Nephron progenitor cell (in vitro differentiated cells): Measurements from ENCODE around the gene L3MBTL3.

Source experiments
- DNase-seq: peaks from one replicate; pipeline ENCODE4 v3.0.0; 2021
- H3K27ac Mint-ChIP-seq: 2 replicates; pipeline ENCODE4 v1.8.0; 2021; ENCODE audit warnings: mild to moderate bottlenecking, moderate library complexity, mixed read lengths
- H3K27me3 Mint-ChIP-seq: 2 replicates; pipeline ENCODE4 v1.8.0; 2021; ENCODE audit warnings: mild to moderate bottlenecking, low read depth, mixed read lengths; ENCODE audit not compliant: poor library complexity
- H3K36me3 Mint-ChIP-seq: 2 replicates; pipeline ENCODE4 v1.8.0; 2021; ENCODE audit warnings: low read depth, mixed read lengths
- H3K4me1 Mint-ChIP-seq: 2 replicates; pipeline ENCODE4 v1.8.0; 2021; ENCODE audit warnings: mixed read lengths
- H3K4me3 Mint-ChIP-seq: 2 replicates; pipeline ENCODE4 v1.8.0; 2021; ENCODE audit warnings: mild to moderate bottlenecking, moderate library complexity, mixed read lengths
- H3K9me3 Mint-ChIP-seq: 2 replicates; pipeline ENCODE4 v1.8.0; 2021; ENCODE audit warnings: mild to moderate bottlenecking, moderate library complexity, mixed read lengths
- CTCF ChIP-seq: fragments of 200-600 bp; sonication (generic); IDR thresholded peaks from 2 replicates; pipeline ENCODE4 v1.5.0; 2021; ENCODE audit warnings: antibody characterized with exemption

L3MBTL3 gene

GRCh38 chr6:130019326-130020072, 1.1 kb downstream of the L3MBTL3 start:
- DNase-seq, result peak; percentile 47
- no peak overlapping the region for H3K27ac Mint-ChIP-seq
- peaks cover 6% of the 10 kb centered on the region for H3K27me3 Mint-ChIP-seq

GRCh38 chr6:130020073-130020906, 1.9 kb downstream of the L3MBTL3 start:
- no peak for TF ChIP-seq CTCF
- DNase-seq, result peak; percentile 49
- no peaks in the 10 kb centered on the region for H3K9me3 Mint-ChIP-seq
- peaks cover 33% of the 10 kb centered on the region for H3K4me1 Mint-ChIP-seq
- H3K27ac Mint-ChIP-seq, result no peak overlapping the region
- peaks cover 6% of the 10 kb centered on the region for H3K27me3 Mint-ChIP-seq
- peak overlapping the region; percentile 96 for H3K4me3 Mint-ChIP-seq
- peaks cover 15% of the 10 kb centered on the region for H3K36me3 Mint-ChIP-seq

More at GRCh38 chr6:130019326-130020072, 1.1 kb downstream of the L3MBTL3 start:
- Mint-ChIP-seq H3K4me1 (peaks cover 33% of the 10 kb centered on the region), H3K4me3 (peak overlapping the region; percentile 87), H3K36me3 (peaks cover 8% of the 10 kb centered on the region), H3K9me3 (no peaks in the 10 kb centered on the region)
- no peak for TF ChIP-seq CTCF

GRCh38 chr6:130020907-130021629, 2.7 kb downstream of the L3MBTL3 start:
- peaks cover 33% of the 10 kb centered on the region for H3K4me1 Mint-ChIP-seq
- peak overlapping the region; percentile 89 for H3K27ac Mint-ChIP-seq
- peaks cover 6% of the 10 kb centered on the region for H3K27me3 Mint-ChIP-seq
- H3K9me3 Mint-ChIP-seq, result no peaks in the 10 kb centered on the region
- DNase-seq, result peak; percentile 71
- peaks cover 23% of the 10 kb centered on the region for H3K36me3 Mint-ChIP-seq
- peak; percentile 69 for TF ChIP-seq CTCF
- peak overlapping the region; percentile 96 for H3K4me3 Mint-ChIP-seq

GRCh38 chr6:130026859-130027258, 8.5 kb downstream of the L3MBTL3 start:
- no peak overlapping the region for H3K4me3 Mint-ChIP-seq
- H3K27me3 Mint-ChIP-seq, result no peaks in the 10 kb centered on the region
- no peak overlapping the region for H3K27ac Mint-ChIP-seq
- H3K36me3 Mint-ChIP-seq, result peaks cover 32% of the 10 kb centered on the region
- TF ChIP-seq CTCF, result no peak
- DNase-seq, result no peak
- H3K9me3 Mint-ChIP-seq, result no peaks in the 10 kb centered on the region
- H3K4me1 Mint-ChIP-seq, result peaks cover 9% of the 10 kb centered on the region

- Mint-ChIP-seq H3K9me3 (no peaks in the 10 kb centered on the region), H3K27ac (no peak overlapping the region), H3K27me3 (no peaks in the 10 kb centered on the region), H3K4me3 (no peak overlapping the region), H3K4me1 (no peaks in the 10 kb centered on the region), H3K36me3 (peaks cover 43% of the 10 kb centered on the region)
- no peak for TF ChIP-seq CTCF
- DNase-seq, result no peak
Measured at GRCh38 chr6:130027948-130028347, 9.6 kb downstream of the L3MBTL3 start.
